ENCODE measurements around the gene FUT6. TPM values are rescaled to one million over a fixed set of nuclear protein-coding genes. Genes with fewer than 3 reads are reported as not detected.

FUT6 gene
- total and polyA plus RNA-seq, 7 experiments from 2014 or later: not detected

- Mint-ChIP-seq H3K9me3 (peaks cover 0 to 9% (median 0%) of the 10 kb centered on the region in 11 donors), H3K4me3 (peak overlapping the region in 5 of 10 donors; percentile 25 to 98 (median 94)), H3K27me3 (no peaks in the 10 kb centered on the region), H3K4me1 (peaks cover 6 to 22% (median 15%) of the 10 kb centered on the region in 7 donors), H3K36me3 (peaks cover 5 to 22% (median 13%) of the 10 kb centered on the region in 5 donors), H3K27ac (no peak overlapping the region)
- DNase-seq (no peak), ATAC-seq (no peak)
- H3K9me3 ChIP-seq (ENCODE audit: control insufficient read depth in 2 of 3, low read length in 3 of 3): no peaks in the 10 kb centered on the region
- CTCF ChIA-PET: interaction anchor here (1.4 kb wide), 1 partner anchor 68 kb away, joined by 3 read pairs; no protein-coding TSS in a partner anchor
- H3K36me3 ChIP-seq (ENCODE audit: control insufficient read depth in 2 of 3, insufficient read depth in 3 of 3, low read length in 3 of 3): peaks cover 4 to 59% (median 33%) of the 10 kb centered on the region in 3 experiments
- no peak overlapping the region for H3K4me3 ChIP-seq (ENCODE audit: low read length)
- POLR2A ChIA-PET: interaction anchor here (0.6 to 2.9 kb wide), 5 partner anchors 14 to 115 kb away, joined by 3 to 26 read pairs (median 11); partner anchors contain the start of genes CATSPERD, LONP1 and NDUFA11
- H3K27me3 ChIP-seq (ENCODE audit: control insufficient read depth in 2 of 2, insufficient read depth in 2 of 2, low read length in 2 of 2): no peaks in the 10 kb centered on the region
- H3K4me1 ChIP-seq (ENCODE audit: control insufficient read depth in 2 of 2, insufficient read depth in 2 of 2, low read length in 2 of 2): peaks cover 8 to 12% of the 10 kb centered on the region in 2 donors
- intact Hi-C loops (cut with micrococcal nuclease): no loop called here
- H3K27ac ChIP-seq (ENCODE audit: low read depth, low read length): no peak overlapping the region
Measured at GRCh38 chr19:5789351-5789761, 50.1 kb downstream of the FUT6 start.

GRCh38 chr19:5788422-5788821 lies 51.1 kb downstream of the FUT6 start:
- intact Hi-C loops (cut with micrococcal nuclease): no loop called here
- Mint-ChIP-seq H3K27ac (peak overlapping the region in 3 of 9 donors; percentile 29 to 43 (median 33)), H3K9me3 (peaks cover 0 to 9% (median 0%) of the 10 kb centered on the region in 11 donors), H3K27me3 (no peaks in the 10 kb centered on the region), H3K36me3 (peaks cover 5 to 22% (median 13%) of the 10 kb centered on the region in 5 donors), H3K4me3 (peak overlapping the region in 3 of 10 donors; percentile 37 to 63 (median 48)), H3K4me1 (peaks cover 6 to 22% (median 14%) of the 10 kb centered on the region in 7 donors)
- Histone ChIP-seq H3K36me3 (ENCODE audit: control insufficient read depth in 2 of 3, insufficient read depth in 3 of 3, low read length in 3 of 3) (peaks cover 4 to 66% (median 33%) of the 10 kb centered on the region in 3 experiments), H3K4me1 (ENCODE audit: control insufficient read depth in 2 of 2, insufficient read depth in 2 of 2, low read length in 2 of 2) (peaks cover 8 to 12% of the 10 kb centered on the region in 2 donors), H3K9me3 (ENCODE audit: control insufficient read depth in 2 of 3, low read length in 3 of 3) (no peaks in the 10 kb centered on the region), H3K27me3 (ENCODE audit: control insufficient read depth in 2 of 2, insufficient read depth in 2 of 2, low read length in 2 of 2) (no peaks in the 10 kb centered on the region), H3K27ac (ENCODE audit: low read depth, low read length) (no peak overlapping the region), H3K4me3 (ENCODE audit: low read length) (no peak overlapping the region)
- ChIA-PET CTCF (no interaction called here), POLR2A (interaction anchor here (0.7 to 1.8 kb wide), 4 partner anchors 40 to 116 kb away, joined by 3 to 6 read pairs (median 4); partner anchors contain the start of genes CATSPERD and NDUFA11)
- ATAC-seq (no peak), DNase-seq (no peak)

DNA sequence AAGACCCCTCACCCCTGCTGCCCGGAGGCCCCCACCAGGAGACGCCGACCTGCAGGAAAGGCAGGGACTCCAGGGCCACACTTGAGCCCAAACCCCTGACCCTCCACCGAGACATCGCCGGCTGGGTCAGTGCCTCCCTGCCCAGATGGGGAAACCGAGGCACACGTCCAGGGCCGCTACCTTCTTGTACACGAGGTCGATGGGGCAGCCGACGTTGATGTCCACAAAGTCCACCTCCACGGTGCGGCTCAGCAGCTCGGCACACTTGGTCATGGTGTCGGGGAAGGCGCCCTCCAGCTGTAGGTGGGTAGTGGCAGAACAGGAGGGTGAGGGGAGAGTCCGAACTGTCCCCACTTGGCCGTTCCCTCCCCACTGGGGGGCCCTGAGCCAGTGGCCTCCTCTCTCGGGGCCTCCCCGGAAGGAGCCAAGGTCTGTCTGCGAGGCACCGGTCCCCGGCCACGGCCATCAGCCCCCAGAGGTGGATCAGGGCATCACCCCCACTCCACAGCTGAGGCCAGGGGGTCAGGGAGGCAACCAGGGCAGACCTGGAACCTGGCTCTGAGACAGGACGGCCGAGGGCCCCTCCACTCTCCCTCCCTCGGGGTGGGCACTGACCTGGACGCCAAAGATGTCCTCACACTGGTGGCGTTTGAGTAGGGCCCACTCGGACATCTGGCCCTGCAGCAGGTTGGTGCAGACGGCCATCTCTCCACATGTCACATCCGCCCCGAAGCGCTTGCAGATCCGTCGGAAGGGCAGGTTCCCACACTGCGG lies 51.9 kb downstream of the FUT6 start:
- CTCF ChIA-PET: no interaction called here
- DNase-seq: no peak

GRCh38 chr19:5786593-5787408 lies 52.7 kb downstream of the FUT6 start:
- H3K4me3 ChIP-seq (ENCODE audit: low read length): no peak overlapping the region
- H3K27ac Mint-ChIP-seq: peak overlapping the region in 1 of 9 donors; percentile 36
- H3K4me1 ChIP-seq (ENCODE audit: control insufficient read depth in 2 of 2, insufficient read depth in 2 of 2, low read length in 2 of 2): peaks cover 8 to 12% of the 10 kb centered on the region in 2 donors
- CTCF ChIA-PET: no interaction called here
- peaks cover 4 to 66% (median 33%) of the 10 kb centered on the region in 3 experiments for H3K36me3 ChIP-seq (ENCODE audit: control insufficient read depth in 2 of 3, insufficient read depth in 3 of 3, low read length in 3 of 3)
- H3K9me3 ChIP-seq (ENCODE audit: control insufficient read depth in 2 of 3, low read length in 3 of 3): no peaks in the 10 kb centered on the region
- H3K27me3 Mint-ChIP-seq: no peaks in the 10 kb centered on the region
- H3K4me1 Mint-ChIP-seq: peaks cover 6 to 22% (median 12%) of the 10 kb centered on the region in 7 donors
- peaks cover 0 to 9% (median 0%) of the 10 kb centered on the region in 11 donors for H3K9me3 Mint-ChIP-seq
- DNase-seq (no peak), ATAC-seq (no peak)
- no peak overlapping the region for H3K27ac ChIP-seq (ENCODE audit: low read depth, low read length)
- intact Hi-C loops (cut with micrococcal nuclease): no loop called here
- H3K36me3 Mint-ChIP-seq: peaks cover 5 to 22% (median 13%) of the 10 kb centered on the region in 5 donors
- no peak overlapping the region for H3K4me3 Mint-ChIP-seq
- POLR2A ChIA-PET: no interaction called here
- no peaks in the 10 kb centered on the region for H3K27me3 ChIP-seq (ENCODE audit: control insufficient read depth in 2 of 2, insufficient read depth in 2 of 2, low read length in 2 of 2)

More for the DNA sequence above, 51.9 kb downstream of the FUT6 start:
- peaks cover 8 to 12% of the 10 kb centered on the region in 2 donors for H3K4me1 ChIP-seq (ENCODE audit: control insufficient read depth in 2 of 2, insufficient read depth in 2 of 2, low read length in 2 of 2)
- Mint-ChIP-seq H3K27ac (peak overlapping the region in 1 of 9 donors; percentile 41), H3K4me3 (no peak overlapping the region), H3K36me3 (peaks cover 5 to 22% (median 13%) of the 10 kb centered on the region in 5 donors), H3K9me3 (peaks cover 0 to 9% (median 0%) of the 10 kb centered on the region in 11 donors), H3K4me1 (peaks cover 6 to 22% (median 14%) of the 10 kb centered on the region in 7 donors), H3K27me3 (no peaks in the 10 kb centered on the region)
- no peak overlapping the region for H3K27ac ChIP-seq (ENCODE audit: low read depth, low read length)
- intact Hi-C loops (cut with micrococcal nuclease): no loop called here
- H3K36me3 ChIP-seq (ENCODE audit: control insufficient read depth in 2 of 3, insufficient read depth in 3 of 3, low read length in 3 of 3): peaks cover 4 to 66% (median 33%) of the 10 kb centered on the region in 3 experiments
- POLR2A ChIA-PET: interaction anchor here (0.9 to 1.4 kb wide), 2 partner anchors 40 to 68 kb away, joined by 3 to 6 read pairs; no protein-coding TSS in a partner anchor
- H3K4me3 ChIP-seq (ENCODE audit: low read length): no peak overlapping the region
- no peak for ATAC-seq
- no peaks in the 10 kb centered on the region for H3K27me3 ChIP-seq (ENCODE audit: control insufficient read depth in 2 of 2, insufficient read depth in 2 of 2, low read length in 2 of 2)
- H3K9me3 ChIP-seq (ENCODE audit: control insufficient read depth in 2 of 3, low read length in 3 of 3): no peaks in the 10 kb centered on the region

GRCh38 chr19:5785423-5785822 lies 54.1 kb downstream of the FUT6 start:
- H3K36me3 ChIP-seq (ENCODE audit: control insufficient read depth in 2 of 3, insufficient read depth in 3 of 3, low read length in 3 of 3): peaks cover 4 to 62% (median 33%) of the 10 kb centered on the region in 3 experiments
- peaks cover 6 to 8% of the 10 kb centered on the region in 2 donors for H3K4me1 ChIP-seq (ENCODE audit: control insufficient read depth in 2 of 2, insufficient read depth in 2 of 2, low read length in 2 of 2)
- Mint-ChIP-seq H3K36me3 (peaks cover 5 to 20% (median 11%) of the 10 kb centered on the region in 5 donors), H3K4me1 (peaks cover 3 to 14% (median 5%) of the 10 kb centered on the region in 7 donors), H3K27ac (no peak overlapping the region), H3K9me3 (peaks cover 0 to 1% (median 0%) of the 10 kb centered on the region in 11 donors), H3K4me3 (no peak overlapping the region), H3K27me3 (no peaks in the 10 kb centered on the region)
- no peak for DNase-seq
- H3K27ac ChIP-seq (ENCODE audit: low read depth, low read length): no peak overlapping the region
- no peak overlapping the region for H3K4me3 ChIP-seq (ENCODE audit: low read length)
- POLR2A ChIA-PET: no interaction called here
- CTCF ChIA-PET: no interaction called here
- H3K9me3 ChIP-seq (ENCODE audit: control insufficient read depth in 2 of 3, low read length in 3 of 3): no peaks in the 10 kb centered on the region
- intact Hi-C loops (cut with micrococcal nuclease): no loop called here
- no peak for ATAC-seq
- no peaks in the 10 kb centered on the region for H3K27me3 ChIP-seq (ENCODE audit: control insufficient read depth in 2 of 2, insufficient read depth in 2 of 2, low read length in 2 of 2)

- Histone ChIP-seq H3K36me3 (ENCODE audit: control insufficient read depth in 2 of 3, insufficient read depth in 3 of 3, low read length in 3 of 3) (peaks cover 1 to 58% (median 26%) of the 10 kb centered on the region in 3 experiments), H3K27me3 (ENCODE audit: control insufficient read depth in 2 of 2, insufficient read depth in 2 of 2, low read length in 2 of 2) (no peaks in the 10 kb centered on the region), H3K9me3 (ENCODE audit: control insufficient read depth in 2 of 3, low read length in 3 of 3) (no peaks in the 10 kb centered on the region), H3K4me3 (ENCODE audit: low read length) (no peak within 1 kb of the TSS), H3K27ac (ENCODE audit: low read depth, low read length) (no peak within 1 kb of the TSS), H3K4me1 (ENCODE audit: control insufficient read depth in 2 of 2, insufficient read depth in 2 of 2, low read length in 2 of 2) (peaks cover 0 to under 1% of the 10 kb centered on the region in 2 donors)
- Mint-ChIP-seq H3K4me3 (no peak within 1 kb of the TSS), H3K4me1 (peaks cover 0 to 7% (median 0%) of the 10 kb centered on the region in 7 donors), H3K9me3 (no peaks in the 10 kb centered on the region), H3K27ac (peak within 1 kb of the TSS in 1 of 9 donors; percentile 38), H3K27me3 (no peaks in the 10 kb centered on the region), H3K36me3 (peaks cover 0 to 16% (median 8%) of the 10 kb centered on the region in 5 donors)
- DNase-seq (no peak), ATAC-seq (peak; percentile 3)
- POLR2A ChIA-PET: no interaction called here
- intact Hi-C loops (cut with micrococcal nuclease): no loop called here
- CTCF ChIA-PET: no interaction called here
Measured at GRCh38 chr19:5784581-5785147, 54.8 kb downstream of the FUT6 start, which contains the start of gene PRR22. TSS of gene PRR22 (minus strand) at chr19:5784746. CDS start at chr19:5784660, 86 bp downstream.

Data from naive thymus-derived CD4-positive, alpha-beta T cell (primary cell).